Measurements from ENCODE around the gene TMEM63B.

DNA sequence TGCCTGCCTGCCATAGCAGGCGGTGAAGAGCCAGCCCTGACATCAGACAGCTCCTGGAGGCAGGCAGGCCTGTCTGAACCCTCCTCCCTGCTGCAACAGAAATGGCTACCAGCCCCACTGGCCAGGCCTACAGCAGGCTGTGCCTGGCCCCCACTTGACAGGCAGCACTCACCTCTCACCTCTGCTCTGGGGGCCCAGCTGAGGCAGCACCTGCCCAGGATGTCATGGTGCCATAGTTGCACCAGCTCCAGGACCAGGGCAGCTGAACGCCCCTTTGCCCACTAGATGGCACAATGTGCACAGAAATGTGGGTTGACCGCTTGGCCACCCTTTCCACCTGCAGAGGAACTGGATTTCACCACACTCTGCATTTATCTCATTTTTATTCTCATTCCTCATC is 30.7 kb upstream of the TMEM63B start:
- TF ChIP-seq, protein P1, sequence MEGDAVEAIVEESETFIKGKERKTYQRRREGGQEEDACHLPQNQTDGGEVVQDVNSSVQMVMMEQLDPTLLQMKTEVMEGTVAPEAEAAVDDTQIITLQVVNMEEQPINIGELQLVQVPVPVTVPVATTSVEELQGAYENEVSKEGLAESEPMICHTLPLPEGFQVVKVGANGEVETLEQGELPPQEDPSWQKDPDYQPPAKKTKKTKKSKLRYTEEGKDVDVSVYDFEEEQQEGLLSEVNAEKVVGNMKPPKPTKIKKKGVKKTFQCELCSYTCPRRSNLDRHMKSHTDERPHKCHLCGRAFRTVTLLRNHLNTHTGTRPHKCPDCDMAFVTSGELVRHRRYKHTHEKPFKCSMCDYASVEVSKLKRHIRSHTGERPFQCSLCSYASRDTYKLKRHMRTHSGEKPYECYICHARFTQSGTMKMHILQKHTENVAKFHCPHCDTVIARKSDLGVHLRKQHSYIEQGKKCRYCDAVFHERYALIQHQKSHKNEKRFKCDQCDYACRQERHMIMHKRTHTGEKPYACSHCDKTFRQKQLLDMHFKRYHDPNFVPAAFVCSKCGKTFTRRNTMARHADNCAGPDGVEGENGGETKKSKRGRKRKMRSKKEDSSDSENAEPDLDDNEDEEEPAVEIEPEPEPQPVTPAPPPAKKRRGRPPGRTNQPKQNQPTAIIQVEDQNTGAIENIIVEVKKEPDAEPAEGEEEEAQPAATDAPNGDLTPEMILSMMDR (conservative IDR thresholded peaks at IDR 0.05), result peak; percentile 79
- TF ChIP-seq ZFX (IDR thresholded peaks at IDR 0.05), result no peak
